GM18507 (cell line): Measurements from ENCODE around the gene TDG.
A peak's percentile ranks its signal among the peaks of the same experiment; 100 is the strongest.

Experiments used
- DNase-seq: peaks from one replicate; pipeline ENCODE4 v3.0.0; 2011; ENCODE audit warnings: low read depth; ENCODE audit not compliant: insufficient read length; ENCODE audit errors: extremely low spot score
- FAIRE-seq: peaks from 2 replicates; lab custom pipeline; 2011; peaks lifted over from hg19 to GRCh38; lab: Jason Lieb, UNC

TDG gene

GRCh38 chr12:103957865-103958388 lies 7.7 kb upstream of the TDG start:
- FAIRE-seq: no peak

GRCh38 chr12:103958621-103959020 lies 7.1 kb upstream of the TDG start:
- FAIRE-seq (no peak), DNase-seq (no peak)

More at GRCh38 chr12:103957865-103958388, 7.7 kb upstream of the TDG start:
- DNase-seq: no peak

- FAIRE-seq (no peak), DNase-seq (no peak)
These were observed 5.0 kb upstream of the TDG start for GRCh38 chr12:103960616-103961227.

GRCh38 chr12:103962493-103962892 lies 3.2 kb upstream of the TDG start:
- no peak for DNase-seq
- FAIRE-seq: no peak

- FAIRE-seq: no peak
- no peak for DNase-seq
These were observed 867 bp upstream of the TDG start for GRCh38 chr12:103964805-103965204.

- no peak for FAIRE-seq
These were observed 450 bp upstream of the TDG start for GRCh38 chr12:103965255-103965589.

GRCh38 chr12:103966736-103967135 lies 1.1 kb downstream of the TDG start:
- FAIRE-seq: no peak
- DNase-seq: no peak

More at GRCh38 chr12:103965255-103965589, 450 bp upstream of the TDG start:
- DNase-seq: no peak

- DNase-seq (no peak), FAIRE-seq (no peak)
These were observed 3.7 kb downstream of the TDG start for GRCh38 chr12:103969391-103969790.

GRCh38 chr12:103973909-103974308 lies 8.2 kb downstream of the TDG start:
- DNase-seq (no peak), FAIRE-seq (no peak)

- no peak for FAIRE-seq
- no peak for DNase-seq
These were observed 9.7 kb downstream of the TDG start for GRCh38 chr12:103975368-103975767.

- FAIRE-seq: no peak
- no peak for DNase-seq
These were observed 12.8 kb downstream of the TDG start for GRCh38 chr12:103978384-103978982.

- FAIRE-seq (peak; percentile 55), DNase-seq (no peak)
These were observed 21.2 kb downstream of the TDG start for GRCh38 chr12:103986829-103987228.

GRCh38 chr12:103994235-103994634 lies 28.6 kb downstream of the TDG start:
- DNase-seq: no peak
- no peak for FAIRE-seq

- FAIRE-seq: no peak
- DNase-seq: no peak
These were observed 30.9 kb downstream of the TDG start for GRCh38 chr12:103996595-103996994.

GRCh38 chr12:103997286-103997900 lies 31.7 kb downstream of the TDG start:
- DNase-seq: no peak
- FAIRE-seq: no peak

- no peak for DNase-seq
- no peak for FAIRE-seq
These were observed 33.3 kb downstream of the TDG start for GRCh38 chr12:103998976-103999375.

GRCh38 chr12:104000807-104001434 lies 35.2 kb downstream of the TDG start:
- FAIRE-seq (no peak), DNase-seq (no peak)

- FAIRE-seq (peak; percentile 33), DNase-seq (no peak)
These were observed 37.0 kb downstream of the TDG start for GRCh38 chr12:104002686-104003085.

GRCh38 chr12:104003596-104003995 lies 37.9 kb downstream of the TDG start:
- no peak for DNase-seq
- FAIRE-seq: no peak

GRCh38 chr12:104006929-104007328 lies 41.3 kb downstream of the TDG start:
- no peak for FAIRE-seq
- no peak for DNase-seq

GRCh38 chr12:104010121-104010520 lies 44.4 kb downstream of the TDG start:
- FAIRE-seq (no peak), DNase-seq (no peak)
